Duodenal mucosa (tissue), 2 donors: Measurements from ENCODE around the gene PRPF18.

ENCODE experiments used
- H3K27ac ChIP-seq: one replicate; pipeline ENCODE4 v1.7.0; 2013; ENCODE audit warnings: low read depth, low read length
- H3K27me3 ChIP-seq, 2 donors: one replicate each; pipeline ENCODE4 v1.7.0; 2013; ENCODE audit warnings: low read length in 2 of 2, control low read depth in 1 of 2; ENCODE audit not compliant: insufficient read depth in 2 of 2, control insufficient read depth in 1 of 2
- H3K36me3 ChIP-seq, 2 donors: one replicate each; pipeline ENCODE4 v1.7.0; 2013; ENCODE audit warnings: low read length in 2 of 2, control low read depth in 1 of 2; ENCODE audit not compliant: insufficient read depth in 2 of 2, control insufficient read depth in 1 of 2
- H3K4me1 ChIP-seq, 2 donors: one replicate each; pipeline ENCODE4 v1.7.0; 2013; ENCODE audit warnings: low read length in 2 of 2, control low read depth in 1 of 2; ENCODE audit not compliant: insufficient read depth in 2 of 2, control insufficient read depth in 1 of 2
- H3K4me3 ChIP-seq, 2 donors: one replicate each; pipeline ENCODE4 v1.7.0; 2013; ENCODE audit warnings: low read length in 2 of 2, low read depth in 1 of 2
- H3K9ac ChIP-seq, 2 donors: one replicate each; pipeline ENCODE4 v1.7.0; 2013; ENCODE audit warnings: low read length in 2 of 2, low read depth in 1 of 2
- H3K9me3 ChIP-seq, 2 donors: one replicate each; pipeline ENCODE4 v1.7.0; 2013; ENCODE audit warnings: low read length in 2 of 2, control low read depth in 1 of 2; ENCODE audit not compliant: control insufficient read depth in 1 of 2

The PRPF18 gene

GRCh38 chr10:13567030-13567429, 19.7 kb upstream of the PRPF18 start:
- H3K9me3 ChIP-seq, result no peaks in the 10 kb centered on the region
- no peaks in the 10 kb centered on the region for H3K36me3 ChIP-seq
- no peak overlapping the region for H3K27ac ChIP-seq

DNA sequence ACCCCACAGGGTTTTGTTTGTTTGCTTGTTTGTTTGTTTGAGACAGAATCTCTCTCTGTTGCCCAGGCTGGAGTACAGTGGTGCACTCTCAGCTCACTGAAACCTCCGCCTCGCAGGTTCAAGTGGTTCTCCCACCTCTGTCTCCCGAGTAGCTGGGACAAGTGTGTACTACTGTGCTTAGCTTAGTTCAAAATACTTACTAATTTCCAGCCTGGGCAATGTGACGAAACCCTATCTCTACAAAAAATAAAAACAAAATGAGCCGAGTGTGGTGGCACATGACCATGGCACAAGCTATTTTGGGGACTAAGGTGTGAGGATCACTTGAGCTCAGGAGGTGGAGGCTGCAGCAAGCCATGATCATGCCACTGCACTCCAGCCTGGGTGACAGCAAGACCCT, 15.2 kb upstream of the PRPF18 start:
- no peaks in the 10 kb centered on the region for H3K9me3 ChIP-seq
- H3K4me1 ChIP-seq, result no peaks in the 10 kb centered on the region
- no peaks in the 10 kb centered on the region for H3K27me3 ChIP-seq
- no peaks in the 10 kb centered on the region for H3K36me3 ChIP-seq
- no peak overlapping the region for H3K27ac ChIP-seq
- H3K9ac ChIP-seq, result no peak overlapping the region
- H3K4me3 ChIP-seq, result no peak overlapping the region

More at GRCh38 chr10:13567030-13567429, 19.7 kb upstream of the PRPF18 start:
- H3K4me3 ChIP-seq, result no peak overlapping the region
- no peaks in the 10 kb centered on the region for H3K4me1 ChIP-seq
- no peak overlapping the region for H3K9ac ChIP-seq
- peaks cover 0 to 4% of the 10 kb centered on the region in 2 donors for H3K27me3 ChIP-seq

DNA sequence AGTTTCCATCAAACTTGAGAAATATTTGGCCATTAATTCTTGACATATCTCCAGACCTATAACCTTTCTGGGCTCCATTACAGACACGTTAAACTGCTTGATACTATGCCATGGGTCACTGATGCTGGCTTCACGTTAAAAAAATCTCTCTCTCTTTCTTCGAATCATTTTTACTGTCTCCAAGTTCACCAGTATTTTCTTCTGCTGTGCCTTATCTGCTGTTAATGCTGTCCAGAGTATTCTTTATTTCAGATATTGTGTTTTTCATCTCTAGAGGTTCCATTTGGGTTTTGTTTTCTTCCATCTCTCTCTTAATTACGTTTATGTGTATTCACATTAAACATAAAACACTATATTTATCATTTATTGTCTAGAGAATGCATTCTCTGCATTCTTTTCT, 12.8 kb upstream of the PRPF18 start:
- Histone ChIP-seq H3K4me3 (no peak overlapping the region), H3K27me3 (no peaks in the 10 kb centered on the region), H3K9ac (no peak overlapping the region), H3K9me3 (no peaks in the 10 kb centered on the region), H3K27ac (no peak overlapping the region), H3K4me1 (no peaks in the 10 kb centered on the region), H3K36me3 (no peaks in the 10 kb centered on the region)

DNA sequence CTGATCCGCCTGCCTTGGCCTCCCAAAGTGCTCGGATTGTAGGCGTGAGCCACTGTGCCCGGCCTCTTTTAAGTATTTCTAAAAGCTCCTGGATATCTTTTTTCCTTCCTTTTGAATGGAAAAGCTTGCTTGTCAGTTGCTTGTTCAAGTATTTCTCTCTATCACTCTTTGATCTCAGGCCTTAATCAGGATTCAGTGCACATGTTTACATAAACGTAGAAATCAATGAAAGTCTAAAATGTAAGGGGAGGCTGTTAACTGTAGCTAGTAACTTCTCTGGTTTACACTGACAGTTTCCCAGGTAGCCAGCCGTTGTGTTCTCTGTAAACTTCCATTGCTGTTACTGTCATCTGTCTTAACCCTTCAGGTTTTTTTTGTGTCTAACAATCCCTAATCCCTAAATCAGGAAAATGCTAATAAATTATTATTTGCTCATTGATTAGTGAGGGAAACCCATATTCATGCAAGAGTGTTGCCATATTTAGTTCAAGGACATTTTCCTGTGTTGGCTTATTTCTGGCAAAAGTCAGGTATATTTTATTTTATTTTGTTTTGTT, 1.5 kb upstream of the PRPF18 start:
- no peaks in the 10 kb centered on the region for H3K9me3 ChIP-seq
- H3K27me3 ChIP-seq, result peaks cover 5 to 7% of the 10 kb centered on the region in 2 donors
- H3K4me3 ChIP-seq, result no peak overlapping the region
- H3K27ac ChIP-seq, result no peak overlapping the region
- no peak overlapping the region for H3K9ac ChIP-seq
- H3K4me1 ChIP-seq, result peaks cover 11 to 17% of the 10 kb centered on the region in 2 donors
- no peaks in the 10 kb centered on the region for H3K36me3 ChIP-seq

DNA sequence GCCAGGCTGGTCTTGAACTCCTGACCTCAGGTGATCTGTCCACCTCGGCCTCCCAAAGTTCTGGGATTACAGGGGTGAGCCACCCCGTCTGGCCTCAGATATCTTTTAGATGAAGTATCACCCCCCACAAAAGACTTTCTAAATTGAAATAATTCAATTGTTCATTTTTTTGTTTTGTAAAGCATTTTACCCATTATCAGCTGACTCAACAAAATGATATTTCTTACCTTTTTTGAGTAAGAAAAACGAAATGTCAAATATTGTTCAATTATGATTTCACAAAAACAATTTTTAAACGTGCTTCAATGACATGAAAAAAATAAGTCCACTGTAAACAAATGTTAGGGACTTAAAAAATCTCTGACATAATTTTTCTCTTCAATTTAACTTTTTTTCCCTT, 822 bp upstream of the PRPF18 start:
- no peak overlapping the region for H3K9ac ChIP-seq
- H3K9me3 ChIP-seq, result no peaks in the 10 kb centered on the region
- peaks cover 5 to 7% of the 10 kb centered on the region in 2 donors for H3K27me3 ChIP-seq
- peaks cover 11 to 17% of the 10 kb centered on the region in 2 donors for H3K4me1 ChIP-seq
- no peaks in the 10 kb centered on the region for H3K36me3 ChIP-seq
- H3K4me3 ChIP-seq, result no peak overlapping the region
- H3K27ac ChIP-seq, result no peak overlapping the region

- Histone ChIP-seq H3K9ac (peak overlapping the region; percentile 75 to 76), H3K36me3 (peaks cover 2 to 8% of the 10 kb centered on the region in 2 donors), H3K4me1 (peaks cover 11 to 17% of the 10 kb centered on the region in 2 donors), H3K4me3 (peak overlapping the region; percentile 92 to 97), H3K9me3 (no peaks in the 10 kb centered on the region), H3K27ac (no peak overlapping the region), H3K27me3 (peaks cover 5 to 7% of the 10 kb centered on the region in 2 donors)
Measured at GRCh38 chr10:13587391-13587790, 626 bp downstream of the PRPF18 start.

- H3K9me3 ChIP-seq, result no peaks in the 10 kb centered on the region
- no peak overlapping the region for H3K9ac ChIP-seq
- H3K27me3 ChIP-seq, result no peaks in the 10 kb centered on the region
- peaks cover 11 to 17% of the 10 kb centered on the region in 2 donors for H3K4me1 ChIP-seq
- peaks cover 11 to 20% of the 10 kb centered on the region in 2 donors for H3K36me3 ChIP-seq
- H3K27ac ChIP-seq, result no peak overlapping the region
- no peak overlapping the region for H3K4me3 ChIP-seq
Measured at GRCh38 chr10:13589316-13589715, 2.6 kb downstream of the PRPF18 start.

DNA sequence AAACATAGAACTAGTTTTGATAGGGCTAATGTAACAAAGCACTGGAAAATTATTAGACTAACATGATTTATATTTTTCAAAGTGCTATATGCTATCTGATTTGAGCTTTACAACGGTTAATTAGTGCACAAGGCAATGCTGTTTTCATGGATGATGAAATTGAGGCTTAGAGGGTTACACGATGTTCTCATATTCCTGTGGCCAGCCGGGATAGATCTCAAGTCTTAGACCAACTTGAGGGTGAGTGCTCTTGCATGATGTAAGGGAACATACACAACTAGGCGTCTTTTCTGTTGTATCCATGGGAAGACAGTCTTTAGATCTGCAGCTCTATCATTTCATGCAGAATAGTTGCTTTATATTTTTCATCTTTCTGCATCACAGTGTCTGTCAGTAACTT, 4.1 kb downstream of the PRPF18 start:
- H3K9ac ChIP-seq, result no peak overlapping the region

DNA sequence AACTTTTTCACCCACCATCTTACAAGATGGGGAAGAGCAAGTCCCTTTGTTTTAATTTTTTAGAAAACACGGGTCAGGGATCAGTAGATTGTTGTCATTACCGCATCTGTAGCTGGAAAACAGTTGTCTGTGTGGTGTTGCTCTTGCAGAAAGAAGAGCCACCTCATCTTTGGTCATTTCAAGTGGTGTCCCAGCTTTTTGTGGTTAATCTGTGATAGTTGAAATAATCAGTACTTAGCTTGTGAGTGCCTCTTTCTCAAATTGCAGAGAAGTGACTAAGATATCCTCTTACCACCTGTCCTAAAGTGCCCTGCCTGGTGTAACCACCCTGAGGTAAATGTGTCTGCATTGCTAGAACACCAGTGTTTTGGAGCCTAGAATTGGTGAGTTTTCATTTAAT, 5.5 kb downstream of the PRPF18 start:
- Histone ChIP-seq H3K4me3 (no peak overlapping the region), H3K36me3 (peaks cover 15 to 20% of the 10 kb centered on the region in 2 donors), H3K9me3 (no peaks in the 10 kb centered on the region), H3K27ac (no peak overlapping the region), H3K9ac (no peak overlapping the region), H3K27me3 (no peaks in the 10 kb centered on the region), H3K4me1 (peaks cover 7 to 10% of the 10 kb centered on the region in 2 donors)

More for the DNA sequence above, 4.1 kb downstream of the PRPF18 start:
- H3K27me3 ChIP-seq, result no peaks in the 10 kb centered on the region
- H3K4me3 ChIP-seq, result no peak overlapping the region
- H3K4me1 ChIP-seq, result peaks cover 11 to 17% of the 10 kb centered on the region in 2 donors
- H3K36me3 ChIP-seq, result peaks cover 15 to 20% of the 10 kb centered on the region in 2 donors
- no peaks in the 10 kb centered on the region for H3K9me3 ChIP-seq
- no peak overlapping the region for H3K27ac ChIP-seq

GRCh38 chr10:13593535-13593934, 6.8 kb downstream of the PRPF18 start:
- H3K9me3 ChIP-seq, result no peaks in the 10 kb centered on the region
- H3K36me3 ChIP-seq, result peaks cover 15 to 20% of the 10 kb centered on the region in 2 donors
- no peaks in the 10 kb centered on the region for H3K4me1 ChIP-seq
- no peak overlapping the region for H3K9ac ChIP-seq
- H3K4me3 ChIP-seq, result no peak overlapping the region
- no peak overlapping the region for H3K27ac ChIP-seq
- H3K27me3 ChIP-seq, result no peaks in the 10 kb centered on the region
